GM19099 (cell line): ENCODE data around the gene DNM2.
A peak's percentile ranks its signal among the peaks of the same experiment; 100 is the strongest.

ENCODE experiments used
- POLR2A ChIP-seq: IDR thresholded peaks from 3 replicates; pipeline ENCODE4 v1.6.1; 2011; ENCODE audit warnings: low read depth; ENCODE audit not compliant: insufficient read length; ENCODE audit errors: extremely low read depth

Gene DNM2

GRCh38 chr19:10717356-10718204 is at the start of gene DNM2:
DNM2 (plus strand) TSS chr19:10718079; CDS start chr19:10718243, 164 bp downstream.
- peak; percentile 89 for TF ChIP-seq POLR2A

- TF ChIP-seq POLR2A = no peak
Measured at GRCh38 chr19:10669246-10669645, 48.6 kb upstream of the DNM2 start.

DNA sequence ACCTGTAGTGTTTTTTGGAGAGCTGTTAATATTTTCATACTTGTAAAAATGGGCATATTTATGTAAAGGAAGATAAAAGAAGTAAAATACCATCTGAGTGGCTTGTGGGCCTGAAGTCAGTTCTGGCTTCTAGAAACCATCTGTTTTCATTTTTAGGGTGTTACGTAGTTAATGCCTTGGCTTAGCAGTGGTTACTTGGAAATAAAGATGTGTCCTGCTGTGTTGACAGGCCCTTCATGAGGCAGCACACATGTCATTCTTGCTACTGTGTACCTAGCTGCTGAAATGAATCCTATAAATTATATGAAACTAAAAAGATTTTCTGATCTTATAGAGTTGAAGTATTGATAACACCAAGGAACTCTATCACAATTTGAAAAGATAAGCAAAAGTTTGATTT is 47.7 kb upstream of the DNM2 start:
- TF ChIP-seq POLR2A = no peak

GRCh38 chr19:10670876-10671804 is 46.7 kb upstream of the DNM2 start:
- TF ChIP-seq POLR2A = no peak

- TF ChIP-seq POLR2A = no peak
Measured at GRCh38 chr19:10677751-10678150, 40.1 kb upstream of the DNM2 start.

- no peak for TF ChIP-seq POLR2A
Measured at GRCh38 chr19:10678813-10679212, 39.1 kb upstream of the DNM2 start.

GRCh38 chr19:10679743-10680142 is 38.1 kb upstream of the DNM2 start:
- no peak for TF ChIP-seq POLR2A

GRCh38 chr19:10680545-10681135 is 37.2 kb upstream of the DNM2 start:
- no peak for TF ChIP-seq POLR2A

GRCh38 chr19:10681658-10682057 is 36.2 kb upstream of the DNM2 start:
- TF ChIP-seq POLR2A = no peak

DNA sequence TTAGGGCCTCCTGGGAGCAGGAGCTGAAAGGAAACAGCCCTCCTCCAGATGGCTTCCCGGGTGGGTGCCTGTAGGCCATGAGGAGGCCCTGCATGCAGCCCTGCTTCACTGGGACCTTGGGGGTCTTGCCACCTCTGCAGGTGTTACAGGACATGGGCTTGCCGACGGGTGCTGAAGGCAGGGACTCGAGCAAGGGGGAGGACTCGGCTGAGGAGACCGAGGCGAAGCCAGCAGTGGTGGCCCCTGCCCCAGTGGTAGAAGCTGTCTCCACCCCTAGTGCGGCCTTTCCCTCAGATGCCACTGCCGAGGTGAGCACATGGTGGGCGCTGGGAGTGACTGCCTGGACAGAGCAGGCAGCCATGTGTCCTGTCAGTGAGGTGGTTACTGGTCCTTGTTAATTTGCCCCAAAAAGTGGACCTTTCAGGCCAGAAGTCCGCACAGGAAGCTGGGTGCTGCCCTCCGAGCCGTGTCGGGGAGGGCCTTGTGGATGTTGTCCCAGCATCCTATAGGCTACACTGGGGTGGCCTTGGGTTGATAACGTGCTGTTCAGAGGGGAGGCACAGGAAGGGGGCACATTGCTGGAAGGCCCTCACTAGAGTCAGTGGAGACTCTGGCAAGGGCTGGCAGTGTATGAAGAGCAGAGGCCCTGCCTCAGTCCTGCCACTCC is 35.3 kb upstream of the DNM2 start:
- TF ChIP-seq POLR2A = no peak

- no peak for TF ChIP-seq POLR2A
Measured at GRCh38 chr19:10683064-10683426, 34.8 kb upstream of the DNM2 start.

GRCh38 chr19:10683582-10683981 is 34.3 kb upstream of the DNM2 start:
- no peak for TF ChIP-seq POLR2A

GRCh38 chr19:10685210-10685609 is 32.7 kb upstream of the DNM2 start:
- no peak for TF ChIP-seq POLR2A

GRCh38 chr19:10686193-10686592 is 31.7 kb upstream of the DNM2 start:
- no peak for TF ChIP-seq POLR2A

GRCh38 chr19:10686661-10687517 is 31.0 kb upstream of the DNM2 start:
- no peak for TF ChIP-seq POLR2A
